Brain microvascular endothelial cell (primary cell): ENCODE results near the gene PAX3.

Experiments
- DNase-seq: peaks from one replicate; pipeline ENCODE4 v3.0.0-alpha.2; 2020
- H3K27ac ChIP-seq: fragments of 250-450 bp; sonication (Bioruptor Pico); 2 replicates; pipeline ENCODE4 v1.5.1; 2020; ENCODE audit warnings: mild to moderate bottlenecking, moderate library complexity
- H3K27me3 ChIP-seq: fragments of 250-450 bp; sonication (Bioruptor Pico); replicated peaks from 2 replicates; pipeline ENCODE4 v1.5.1; 2020; ENCODE audit warnings: mild to moderate bottlenecking
- H3K36me3 ChIP-seq: fragments of 250-450 bp; sonication (Bioruptor Pico); replicated peaks from 2 replicates; pipeline ENCODE4 v1.5.1; 2020; ENCODE audit warnings: mild to moderate bottlenecking
- H3K4me3 ChIP-seq: 2 replicates; pipeline ENCODE4 v1.5.1; 2011; ENCODE audit warnings: low read depth, mild to moderate bottlenecking, control low read depth, low read length, moderate library complexity
- in situ Hi-C: cut with HindIII; loops from 2 replicates; pipeline ENCODE4 v1.10.0; 2017; ENCODE audit warnings: low sequenced_read_pairs, low pct_ligation_motif_present
- TF ChIP-seq, protein P1 (sequence below): IDR thresholded peaks from 2 replicates; pipeline ENCODE4 v1.5.1; 2011; ENCODE audit warnings: low read depth, mild to moderate bottlenecking, moderate library complexity, low read length, control low read depth, inconsistent platforms; ENCODE audit errors: missing control alignments

PAX3 gene

DNA sequence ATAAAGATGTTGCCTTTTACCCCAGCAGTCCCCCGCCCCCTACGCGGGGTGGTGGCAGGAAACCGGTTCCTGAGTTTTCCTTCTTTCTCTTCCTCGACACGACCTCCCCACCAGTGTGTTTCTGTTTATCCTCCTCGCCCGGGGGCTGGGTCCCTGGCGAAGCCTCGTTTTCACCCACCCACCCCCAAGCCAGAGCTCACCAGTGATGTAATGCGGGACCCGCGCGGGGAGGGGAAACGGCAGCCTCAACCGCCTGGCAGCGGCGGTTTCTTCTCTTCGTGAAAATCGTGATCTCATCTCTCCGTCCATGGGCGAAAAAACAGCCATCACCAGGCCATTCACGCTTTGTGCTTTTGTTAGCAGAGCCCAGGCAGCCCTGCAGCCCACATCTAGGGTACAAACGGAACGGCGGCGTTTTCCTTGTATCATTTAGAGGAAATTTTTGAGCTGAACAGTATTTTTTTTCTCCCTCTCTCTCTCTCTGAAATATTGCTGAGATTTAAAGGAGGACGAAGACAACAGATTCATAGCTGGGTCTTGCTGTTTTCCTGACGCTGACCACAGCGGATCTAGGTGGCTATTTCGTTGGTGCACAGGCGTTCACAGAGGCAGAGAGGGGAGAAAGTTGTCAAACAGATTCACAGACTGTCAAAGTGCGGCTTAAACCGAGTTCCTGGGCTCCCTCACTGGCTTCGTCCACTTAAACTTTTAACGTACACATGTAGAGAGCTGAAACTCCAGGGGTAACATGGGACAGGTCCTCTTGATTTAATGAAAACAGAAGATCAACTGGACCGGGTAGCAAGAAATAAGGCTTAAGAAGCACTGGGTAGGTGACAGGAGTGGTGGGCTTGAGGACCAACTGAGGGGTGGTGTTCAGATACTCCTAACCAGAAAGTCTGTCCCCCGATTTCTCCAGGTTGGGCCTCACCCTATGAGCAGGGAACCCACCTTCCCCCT is 21.9 kb upstream of the PAX3 start:
- no peaks in the 10 kb centered on the region for H3K36me3 ChIP-seq

DNA sequence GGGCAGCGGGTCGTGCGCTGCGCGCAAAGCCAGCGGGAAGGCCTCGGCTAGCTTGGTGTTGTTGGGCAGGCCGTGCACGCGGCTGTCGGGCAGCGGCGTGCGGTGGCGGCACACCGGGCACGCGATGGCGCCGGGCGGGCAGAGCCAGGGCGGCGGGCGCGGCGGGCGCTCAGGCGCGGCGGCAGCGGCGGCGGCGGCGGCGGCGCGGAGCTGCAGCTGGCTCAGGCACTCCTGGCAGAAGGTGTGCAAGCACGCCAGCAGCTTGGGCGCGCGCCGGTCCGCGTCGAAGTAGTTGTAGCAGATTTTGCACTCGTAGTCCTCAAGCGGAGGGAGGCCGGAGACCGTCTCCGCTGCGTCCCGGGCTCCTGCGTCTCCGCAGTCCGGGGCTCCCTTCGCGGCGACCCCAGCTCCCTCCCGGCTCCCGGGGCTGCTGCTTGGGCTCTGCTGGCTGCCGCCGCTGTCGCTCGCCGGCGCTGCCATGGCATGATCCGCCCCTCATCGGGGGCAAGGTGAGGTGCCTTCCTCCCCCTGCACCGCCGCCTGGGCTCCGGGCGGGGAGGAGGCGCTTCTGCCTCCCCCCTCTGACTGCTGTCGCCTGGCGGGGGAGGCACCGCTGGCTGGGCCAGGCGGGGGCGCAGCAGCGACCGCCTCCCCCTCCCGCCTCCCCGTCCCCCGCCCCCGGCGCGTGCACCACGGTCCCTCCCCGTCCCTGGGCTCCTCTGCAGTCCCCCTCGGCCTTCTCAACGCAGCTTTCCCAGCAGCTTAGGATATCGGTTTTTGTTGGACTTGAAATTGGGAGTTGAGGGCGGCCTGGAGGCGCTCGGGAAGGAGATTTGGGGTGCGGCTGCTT is 21.0 kb upstream of the PAX3 start:
- in situ Hi-C loops: no loop called here
- DNase-seq: no peak
- Histone ChIP-seq H3K27ac (no peak overlapping the region), H3K27me3 (peaks cover 48% of the 10 kb centered on the region), H3K36me3 (no peaks in the 10 kb centered on the region), H3K4me3 (peak overlapping the region; percentile 49)
- TF ChIP-seq, protein P1, sequence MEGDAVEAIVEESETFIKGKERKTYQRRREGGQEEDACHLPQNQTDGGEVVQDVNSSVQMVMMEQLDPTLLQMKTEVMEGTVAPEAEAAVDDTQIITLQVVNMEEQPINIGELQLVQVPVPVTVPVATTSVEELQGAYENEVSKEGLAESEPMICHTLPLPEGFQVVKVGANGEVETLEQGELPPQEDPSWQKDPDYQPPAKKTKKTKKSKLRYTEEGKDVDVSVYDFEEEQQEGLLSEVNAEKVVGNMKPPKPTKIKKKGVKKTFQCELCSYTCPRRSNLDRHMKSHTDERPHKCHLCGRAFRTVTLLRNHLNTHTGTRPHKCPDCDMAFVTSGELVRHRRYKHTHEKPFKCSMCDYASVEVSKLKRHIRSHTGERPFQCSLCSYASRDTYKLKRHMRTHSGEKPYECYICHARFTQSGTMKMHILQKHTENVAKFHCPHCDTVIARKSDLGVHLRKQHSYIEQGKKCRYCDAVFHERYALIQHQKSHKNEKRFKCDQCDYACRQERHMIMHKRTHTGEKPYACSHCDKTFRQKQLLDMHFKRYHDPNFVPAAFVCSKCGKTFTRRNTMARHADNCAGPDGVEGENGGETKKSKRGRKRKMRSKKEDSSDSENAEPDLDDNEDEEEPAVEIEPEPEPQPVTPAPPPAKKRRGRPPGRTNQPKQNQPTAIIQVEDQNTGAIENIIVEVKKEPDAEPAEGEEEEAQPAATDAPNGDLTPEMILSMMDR: no peak

More for the DNA sequence above, 21.9 kb upstream of the PAX3 start:
- TF ChIP-seq, protein P1: no peak
- peak overlapping the region; percentile 49 for H3K4me3 ChIP-seq
- H3K27me3 ChIP-seq: peaks cover 43% of the 10 kb centered on the region
- H3K27ac ChIP-seq: no peak overlapping the region
- in situ Hi-C loops: no loop called here
- DNase-seq: no peak

DNA sequence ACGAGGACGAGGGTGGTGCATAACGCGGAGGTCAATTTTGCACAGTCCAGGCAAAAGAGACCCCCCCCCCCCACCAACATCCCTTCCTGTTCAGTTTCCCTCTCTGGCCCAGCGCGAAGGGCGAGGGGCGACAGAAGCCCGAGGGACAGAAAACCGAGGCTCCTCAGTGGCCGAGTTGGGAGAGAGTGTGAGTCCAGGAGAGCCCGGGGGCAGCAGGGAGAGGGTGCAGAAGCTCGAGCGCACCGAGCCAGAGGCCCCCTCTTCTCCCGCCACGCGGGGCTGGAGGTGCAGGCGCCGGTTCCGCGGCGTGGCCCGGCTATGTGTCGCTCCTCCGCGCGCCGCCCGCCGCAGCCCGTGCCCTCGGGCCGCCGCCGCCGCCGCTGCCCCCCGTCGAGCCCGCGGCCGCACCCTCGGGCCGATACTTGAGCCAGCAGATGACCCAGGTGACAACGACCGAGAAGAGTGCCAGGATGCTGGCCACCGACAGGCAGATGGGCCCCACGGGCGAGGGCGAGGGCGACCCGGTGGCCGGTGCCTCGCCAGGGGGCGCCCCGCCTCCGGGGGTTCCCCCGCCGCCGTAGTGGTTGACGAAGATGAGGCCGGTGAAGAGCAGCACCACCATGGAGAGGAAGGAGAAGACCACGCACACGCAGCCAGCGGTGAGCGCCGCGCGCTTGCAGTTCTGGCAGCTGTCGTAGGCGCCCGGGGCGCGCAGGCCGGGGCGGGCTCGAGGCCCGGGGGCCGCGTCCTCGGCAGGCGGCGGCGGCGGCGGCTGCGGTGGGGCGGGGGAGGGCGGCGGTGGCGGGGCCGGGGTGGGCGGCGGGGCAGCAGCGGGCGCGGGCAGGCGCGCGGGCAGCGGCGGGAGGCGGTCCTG is 20.2 kb upstream of the PAX3 start:
- Histone ChIP-seq H3K36me3 (no peaks in the 10 kb centered on the region), H3K4me3 (peak overlapping the region; percentile 46), H3K27me3 (peaks cover 55% of the 10 kb centered on the region), H3K27ac (no peak overlapping the region)
- no peak for DNase-seq
- TF ChIP-seq, protein P1: no peak
- in situ Hi-C loops: no loop called here

DNA sequence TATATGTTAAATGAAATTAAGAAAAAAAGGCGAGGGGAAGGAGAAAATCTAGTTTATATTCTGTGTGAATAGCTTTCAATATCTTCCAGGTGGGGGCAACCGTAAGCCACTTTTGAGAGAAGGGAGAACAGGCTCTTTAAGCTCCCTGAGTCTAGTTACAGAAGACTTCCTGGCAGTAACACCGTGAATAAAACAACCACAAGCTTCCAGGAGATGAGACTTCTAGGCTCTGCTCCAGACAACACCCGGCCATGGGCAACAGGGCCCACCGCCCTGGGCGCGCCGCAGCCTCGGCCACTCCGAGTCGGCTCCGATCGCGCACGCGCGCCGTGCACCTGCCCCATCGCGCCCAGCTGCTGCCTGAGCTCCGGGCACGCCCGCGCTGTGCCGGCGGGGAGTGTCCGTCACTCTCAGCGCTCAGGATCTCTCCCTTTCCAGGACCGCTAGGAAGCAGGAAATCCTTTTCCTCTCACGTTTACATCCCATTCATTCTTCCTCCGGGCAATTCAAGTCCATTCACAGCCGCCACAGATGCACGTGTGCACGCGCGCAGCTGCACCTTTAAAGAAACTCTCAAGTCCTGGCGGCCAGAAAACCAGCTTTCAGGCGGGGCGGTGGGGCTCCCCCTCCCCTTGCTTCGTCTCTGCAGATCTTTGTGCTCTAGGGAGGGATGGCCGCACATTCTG is 19.4 kb upstream of the PAX3 start:
- Histone ChIP-seq H3K36me3 (no peaks in the 10 kb centered on the region), H3K27me3 (peaks cover 63% of the 10 kb centered on the region), H3K27ac (no peak overlapping the region), H3K4me3 (peak overlapping the region; percentile 46)
- in situ Hi-C loops: no loop called here
- TF ChIP-seq, protein P1: peak; percentile 53
- peak; percentile 47 for DNase-seq
